ENCODE measurements around the gene FASTK.
"Not testable (repeated sequence)": the region's sequence is repeated elsewhere in the genome, so short reads cannot be mapped to it uniquely, and the experiment has no call there.

Gene FASTK

DNA sequence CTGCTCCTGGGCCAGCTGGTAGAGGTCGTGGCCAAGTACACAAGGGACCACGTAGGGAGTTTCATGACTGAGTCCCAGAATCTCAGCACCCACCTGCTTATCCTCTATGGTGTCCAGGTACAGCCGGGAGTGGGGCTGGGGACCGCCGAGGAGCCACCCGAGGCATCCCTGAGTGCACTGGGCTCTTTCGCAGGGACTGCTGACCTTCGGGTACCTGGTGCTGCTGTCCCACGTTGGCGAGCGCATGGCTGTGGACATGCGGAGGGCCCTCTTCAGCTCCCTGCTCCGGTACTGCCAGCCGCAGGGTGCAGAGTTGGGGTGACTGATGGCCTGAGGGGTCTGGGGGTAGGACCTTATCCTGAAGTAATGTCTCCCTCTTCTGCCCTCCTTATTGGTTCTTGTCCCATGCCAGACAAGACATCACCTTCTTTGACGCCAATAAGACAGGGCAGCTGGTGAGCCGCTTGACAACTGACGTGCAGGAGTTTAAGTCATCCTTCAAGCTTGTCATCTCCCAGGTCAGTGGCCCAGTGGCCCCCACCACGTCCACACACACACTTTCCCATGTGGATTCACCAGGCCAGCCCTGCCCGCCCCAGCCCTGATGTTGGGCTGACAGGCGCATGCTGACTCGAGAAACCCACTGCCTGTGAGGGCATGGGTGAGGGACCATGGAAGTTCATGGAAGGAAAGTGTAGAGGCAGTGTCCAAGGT, 46.1 kb downstream of the FASTK start:
- H3K4me3 ChIP-seq (ENCODE audit: low read length): no peak overlapping the region

DNA sequence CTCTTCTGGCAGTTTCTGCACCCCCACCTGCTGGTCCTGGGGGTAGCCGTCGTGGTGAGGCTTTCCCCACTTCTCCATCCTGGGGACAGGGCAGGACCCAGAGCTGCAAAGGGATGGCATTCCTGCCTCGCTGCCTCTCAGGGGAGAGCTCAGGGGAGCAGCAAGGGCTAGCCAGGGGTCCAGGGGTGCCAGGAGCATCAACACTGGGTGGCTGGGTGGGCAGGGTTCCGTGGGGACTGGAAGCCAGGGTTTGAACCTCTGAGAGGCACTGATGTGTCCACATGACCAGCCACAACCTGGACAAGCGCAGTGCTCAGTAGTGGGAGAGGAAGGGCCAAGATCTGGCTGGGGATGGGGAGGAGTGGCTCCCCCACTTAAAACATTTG, 46.8 kb downstream of the FASTK start:
- no peaks in the 10 kb centered on the region for H3K27me3 ChIP-seq (replicated peaks; ENCODE audit: control insufficient read depth, insufficient read depth, low read length)
- H3K9ac ChIP-seq (ENCODE audit: low read length): no peak overlapping the region
- DNase-seq (ENCODE audit: low read depth): no peak
- no peaks in the 10 kb centered on the region for H3K9me3 ChIP-seq (ENCODE audit: control insufficient read depth, low read length)
- H3K4me1 ChIP-seq (ENCODE audit: control insufficient read depth, insufficient read depth, low read length): peaks cover 20% of the 10 kb centered on the region
- no peak overlapping the region for H3K4me3 ChIP-seq (ENCODE audit: low read length)
- peaks cover 35% of the 10 kb centered on the region for H3K36me3 ChIP-seq (ENCODE audit: control insufficient read depth, insufficient read depth, low read length, severe bottlenecking)

More for the DNA sequence above, 46.1 kb downstream of the FASTK start:
- Histone ChIP-seq H3K9me3 (ENCODE audit: control insufficient read depth, low read length) (no peaks in the 10 kb centered on the region), H3K27me3 (replicated peaks; ENCODE audit: control insufficient read depth, insufficient read depth, low read length) (no peaks in the 10 kb centered on the region), H3K9ac (ENCODE audit: low read length) (no peak overlapping the region), H3K36me3 (ENCODE audit: control insufficient read depth, insufficient read depth, low read length, severe bottlenecking) (peaks cover 35% of the 10 kb centered on the region), H3K4me1 (ENCODE audit: control insufficient read depth, insufficient read depth, low read length) (peaks cover 20% of the 10 kb centered on the region)
- no peak for DNase-seq (ENCODE audit: low read depth)

DNA sequence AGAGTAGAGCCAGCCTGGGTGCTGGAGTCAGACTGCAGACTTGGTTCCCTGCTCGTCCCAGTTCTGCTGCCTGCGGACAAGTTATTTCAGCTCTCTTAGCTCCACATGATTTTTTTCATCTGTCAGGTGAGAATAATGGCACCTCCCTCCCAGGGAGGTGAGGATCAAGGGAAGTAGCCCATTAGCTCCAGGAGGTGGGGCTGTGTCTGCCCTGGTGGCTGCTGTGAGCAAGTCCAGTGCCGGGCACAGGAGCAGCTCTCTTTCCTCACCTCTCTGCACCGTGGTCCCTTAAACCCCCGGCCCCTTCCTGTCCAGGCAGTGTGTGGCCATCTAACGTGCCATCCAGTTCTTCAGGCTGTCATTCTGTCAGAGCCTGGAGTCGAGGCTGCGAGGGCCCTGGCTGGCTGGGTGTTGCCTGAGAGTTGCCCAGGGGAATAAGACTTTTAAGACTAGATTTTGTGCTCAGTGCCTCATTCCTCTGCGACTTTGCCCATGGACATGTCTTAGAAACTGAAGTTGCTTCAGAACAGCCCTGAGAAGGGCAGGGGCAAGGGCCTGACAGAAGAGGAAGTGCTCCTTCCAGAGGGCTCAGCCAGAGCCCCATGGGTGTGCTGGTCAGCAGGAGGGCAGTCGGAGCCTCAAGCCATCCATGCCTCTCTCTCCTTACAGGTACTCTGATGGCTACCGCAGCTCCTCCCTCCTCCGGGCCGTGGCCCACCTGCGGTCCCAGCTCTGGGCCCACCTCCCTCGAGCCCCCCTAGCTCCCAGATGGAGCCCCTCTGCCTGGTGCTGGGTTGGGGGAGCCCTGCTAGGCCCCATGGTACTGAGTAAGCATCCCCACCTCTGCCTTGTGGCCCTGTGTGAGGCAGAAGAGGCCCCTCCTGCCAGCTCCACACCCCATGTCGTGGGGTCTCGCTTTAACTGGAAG, 47.4 kb downstream of the FASTK start:
- Histone ChIP-seq H3K27me3 (replicated peaks; ENCODE audit: control insufficient read depth, insufficient read depth, low read length) (no peaks in the 10 kb centered on the region), H3K9me3 (ENCODE audit: control insufficient read depth, low read length) (no peaks in the 10 kb centered on the region), H3K9ac (ENCODE audit: low read length) (no peak overlapping the region), H3K4me3 (ENCODE audit: low read length) (no peak overlapping the region), H3K36me3 (ENCODE audit: control insufficient read depth, insufficient read depth, low read length, severe bottlenecking) (peaks cover 35% of the 10 kb centered on the region), H3K4me1 (ENCODE audit: control insufficient read depth, insufficient read depth, low read length) (peaks cover 16% of the 10 kb centered on the region)
- DNase-seq (ENCODE audit: low read depth): no peak

DNA sequence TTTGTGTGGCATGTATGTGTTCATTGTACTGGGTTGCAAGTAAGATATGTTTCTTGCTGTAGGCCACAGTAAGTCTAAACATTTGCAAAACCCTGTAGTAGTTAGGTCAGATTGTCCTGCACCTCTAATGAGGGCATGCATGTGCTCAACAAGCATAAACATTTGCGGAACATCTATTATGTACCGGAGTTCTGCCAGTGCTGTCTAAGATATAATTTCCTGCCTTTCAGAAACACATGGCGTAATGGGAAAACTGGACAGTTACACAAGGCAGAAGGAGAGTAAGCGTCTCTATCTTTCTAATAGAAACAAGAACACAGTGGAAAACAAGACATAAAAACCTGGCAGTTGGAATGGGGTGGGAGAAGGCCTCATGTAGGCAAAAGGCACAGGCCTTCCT, 49.6 kb downstream of the FASTK start:
- H3K27me3 ChIP-seq (replicated peaks; ENCODE audit: control insufficient read depth, insufficient read depth, low read length): peaks cover 3% of the 10 kb centered on the region
- peaks cover 16% of the 10 kb centered on the region for H3K4me1 ChIP-seq (ENCODE audit: control insufficient read depth, insufficient read depth, low read length)
- no peak overlapping the region for H3K4me3 ChIP-seq (ENCODE audit: low read length)
- no peak overlapping the region for H3K9ac ChIP-seq (ENCODE audit: low read length)
- peaks cover 21% of the 10 kb centered on the region for H3K36me3 ChIP-seq (ENCODE audit: control insufficient read depth, insufficient read depth, low read length, severe bottlenecking)
- DNase-seq (ENCODE audit: low read depth): no peak
- no peaks in the 10 kb centered on the region for H3K9me3 ChIP-seq (ENCODE audit: control insufficient read depth, low read length)

DNA sequence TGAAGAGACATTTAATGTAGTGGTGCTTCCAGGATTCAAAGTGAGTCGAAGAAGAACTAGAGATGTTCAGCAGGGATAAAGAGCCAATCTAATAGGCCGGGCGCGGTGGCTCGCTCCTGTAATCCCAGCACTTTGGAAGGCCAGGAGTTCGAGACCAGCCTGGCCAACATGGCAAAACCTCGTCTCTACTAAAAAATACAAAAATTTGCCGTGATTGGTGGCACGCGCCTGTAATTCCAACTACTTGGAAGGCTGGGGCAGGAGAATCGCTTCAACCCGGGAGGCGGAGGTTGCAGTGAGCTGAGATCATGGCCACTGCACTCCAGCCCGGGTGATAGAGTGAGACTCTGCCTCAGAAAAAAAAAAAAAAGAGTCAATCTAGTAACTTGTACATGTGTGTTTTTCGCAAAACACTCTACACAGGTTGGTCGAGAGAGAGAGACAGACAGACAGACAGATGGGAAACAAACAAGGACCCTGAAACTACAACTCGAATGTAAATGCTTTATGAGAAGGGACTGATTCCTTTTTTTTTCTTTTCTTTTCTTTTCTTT, 51.6 kb downstream of the FASTK start:
- DNase-seq (ENCODE audit: low read depth): no peak
- peaks cover 1% of the 10 kb centered on the region for H3K36me3 ChIP-seq (ENCODE audit: control insufficient read depth, insufficient read depth, low read length, severe bottlenecking)

DNA sequence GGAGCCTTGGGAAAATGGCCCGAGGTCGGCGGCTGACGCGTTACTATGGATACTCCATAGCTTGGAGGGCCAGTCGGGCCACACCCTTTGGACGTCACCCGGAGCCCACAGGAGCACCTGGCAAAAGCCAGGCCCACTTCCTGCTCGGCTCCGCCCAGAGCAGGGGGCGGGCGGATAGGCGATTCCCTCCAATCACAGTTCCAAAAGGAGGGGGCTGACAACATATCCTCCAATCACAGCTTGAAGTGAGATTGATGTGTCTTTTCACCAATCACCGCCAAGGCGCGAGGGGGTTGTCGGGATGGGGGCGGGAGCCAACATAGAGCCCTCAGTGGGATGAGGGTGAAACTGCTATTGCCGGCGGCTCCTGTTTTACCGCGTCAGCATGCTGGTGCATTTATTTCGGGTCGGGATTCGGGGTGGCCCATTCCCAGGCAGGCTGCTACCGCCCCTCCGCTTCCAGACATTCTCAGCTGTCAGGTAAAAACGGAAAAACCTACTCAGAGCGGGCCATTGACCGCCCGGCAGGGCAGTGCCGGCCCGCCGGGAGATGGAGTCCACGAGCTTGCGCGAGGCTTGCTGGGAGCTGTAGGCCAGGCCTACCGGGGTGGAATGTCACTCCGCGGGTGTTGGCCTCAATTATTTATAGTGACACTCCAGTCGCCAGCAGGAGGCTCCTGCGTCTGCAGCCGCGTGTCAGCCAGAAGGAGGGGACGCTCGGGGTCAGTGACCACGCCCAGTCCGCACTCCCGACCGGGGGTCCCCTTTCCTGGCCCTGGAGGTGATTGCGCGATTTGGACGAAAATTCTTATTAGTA, 52.3 kb downstream of the FASTK start, which contains the start of gene ABCB8:
Gene ABCB8 (plus strand): TSS at position 320 of the 817 bp plus-strand sequence. CDS start 66 bp downstream, at position 386.
- Histone ChIP-seq H3K9me3 (ENCODE audit: control insufficient read depth, low read length) (no peaks in the 10 kb centered on the region), H3K4me3 (ENCODE audit: low read length) (peak within 1 kb of the TSS; percentile 91), H3K27me3 (replicated peaks; ENCODE audit: control insufficient read depth, insufficient read depth, low read length) (peaks cover 12% of the 10 kb centered on the region), H3K4me1 (ENCODE audit: control insufficient read depth, insufficient read depth, low read length) (peaks cover 10% of the 10 kb centered on the region), H3K36me3 (ENCODE audit: control insufficient read depth, insufficient read depth, low read length, severe bottlenecking) (no peaks in the 10 kb centered on the region), H3K9ac (ENCODE audit: low read length) (peak within 1 kb of the TSS; percentile 89)
- DNase-seq (ENCODE audit: low read depth): peak; percentile 99

More for the DNA sequence above, 51.6 kb downstream of the FASTK start:
- Histone ChIP-seq H3K4me3 (ENCODE audit: low read length) (peak overlapping the region; percentile 91), H3K9me3 (ENCODE audit: control insufficient read depth, low read length) (no peaks in the 10 kb centered on the region), H3K4me1 (ENCODE audit: control insufficient read depth, insufficient read depth, low read length) (peaks cover 10% of the 10 kb centered on the region), H3K9ac (ENCODE audit: low read length) (peak overlapping the region; percentile 89), H3K27me3 (replicated peaks; ENCODE audit: control insufficient read depth, insufficient read depth, low read length) (peaks cover 8% of the 10 kb centered on the region)

DNA sequence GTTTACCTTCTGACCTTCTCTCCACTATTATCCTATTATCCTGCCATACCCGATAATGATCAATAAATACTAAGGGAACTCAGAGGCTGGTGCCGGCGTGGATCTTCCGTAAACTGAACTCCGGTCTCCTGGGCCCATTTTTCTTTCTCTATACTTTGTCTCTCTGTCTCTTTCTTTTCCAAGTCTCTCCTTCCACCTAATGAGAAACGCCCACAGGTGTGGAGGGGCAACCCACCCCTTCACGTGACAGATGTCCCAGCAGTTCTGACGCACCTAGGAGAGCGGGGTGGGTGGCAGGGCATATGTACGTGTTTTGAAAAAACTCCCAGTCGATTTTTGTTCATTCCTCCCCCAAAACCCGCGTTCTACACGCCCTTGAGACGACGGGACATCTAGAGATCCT, 52.9 kb downstream of the FASTK start:
- H3K36me3 ChIP-seq (ENCODE audit: control insufficient read depth, insufficient read depth, low read length, severe bottlenecking); H3K9me3 ChIP-seq (ENCODE audit: control insufficient read depth, low read length); DNase-seq (ENCODE audit: low read depth): not testable (repeated sequence)
- H3K27me3 ChIP-seq (replicated peaks; ENCODE audit: control insufficient read depth, insufficient read depth, low read length): peaks cover 15% of the 10 kb centered on the region
- peak overlapping the region; percentile 89 for H3K9ac ChIP-seq (ENCODE audit: low read length)
- peak overlapping the region; percentile 91 for H3K4me3 ChIP-seq (ENCODE audit: low read length)
- H3K4me1 ChIP-seq (ENCODE audit: control insufficient read depth, insufficient read depth, low read length): peaks cover 10% of the 10 kb centered on the region

DNA sequence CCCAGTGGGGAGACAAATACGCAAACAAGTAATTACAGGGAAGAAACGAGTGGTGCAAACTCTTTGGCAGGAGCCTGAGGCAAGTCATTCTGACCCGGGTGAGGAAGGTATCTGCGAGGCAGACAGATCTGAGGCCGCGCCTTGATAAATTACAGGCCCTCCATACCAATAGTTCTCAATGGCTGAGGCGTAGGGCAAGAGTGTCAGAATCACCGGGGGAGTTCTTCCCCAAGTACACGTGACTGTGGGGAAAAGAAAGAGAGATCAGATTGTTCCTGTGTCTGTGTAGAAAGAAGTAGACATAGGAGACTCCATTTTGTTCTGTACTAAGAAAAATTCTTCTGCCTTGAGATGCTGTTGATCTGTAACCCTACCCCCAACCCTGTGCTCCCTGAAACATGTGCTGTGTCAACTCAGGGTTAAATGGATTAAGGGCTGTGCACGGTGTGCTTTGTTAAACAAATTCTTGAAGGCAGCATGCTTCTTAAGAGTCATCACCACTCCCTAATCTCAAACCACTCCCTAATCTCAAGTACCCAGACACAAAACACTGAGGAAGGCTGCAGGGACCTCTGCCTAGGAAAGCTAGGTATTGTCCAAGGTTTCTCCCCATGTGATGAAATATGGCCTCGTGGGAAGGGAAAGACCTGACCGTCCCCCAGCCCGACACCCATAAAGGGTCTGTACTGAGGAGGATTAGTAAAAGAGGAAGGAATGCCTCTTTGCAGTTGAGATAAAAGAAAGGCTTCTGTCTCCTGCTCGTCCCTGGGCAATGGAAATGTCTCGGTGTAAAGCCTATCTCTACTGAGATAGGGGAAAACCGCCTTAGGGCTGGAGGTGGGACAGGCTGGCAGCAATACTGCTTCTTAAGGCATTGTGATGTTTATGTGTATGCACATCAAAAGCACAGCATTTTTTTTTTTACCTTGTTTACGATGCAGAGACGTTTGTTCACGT, 53.6 kb downstream of the FASTK start:
- not testable (repeated sequence) for DNase-seq (ENCODE audit: low read depth); H3K36me3 ChIP-seq (ENCODE audit: control insufficient read depth, insufficient read depth, low read length, severe bottlenecking); H3K9me3 ChIP-seq (ENCODE audit: control insufficient read depth, low read length); H3K9ac ChIP-seq (ENCODE audit: low read length)
- Histone ChIP-seq H3K4me1 (ENCODE audit: control insufficient read depth, insufficient read depth, low read length) (peaks cover 10% of the 10 kb centered on the region), H3K4me3 (ENCODE audit: low read length) (peak overlapping the region; percentile 91), H3K27me3 (replicated peaks; ENCODE audit: control insufficient read depth, insufficient read depth, low read length) (peaks cover 15% of the 10 kb centered on the region)

Data from adipocyte (in vitro differentiated cells).